H1 (cell line): Measurements from ENCODE around the gene ITGAV. TPM values are rescaled to one million over a fixed set of nuclear protein-coding genes. Genes with fewer than 3 reads are reported as not detected.

Experiments
- CTCF ChIA-PET: fragments of 300-600 bp; sonication (Branson Sonifier 250); formaldehyde crosslinking; loops from one replicate; lab custom pipeline; 2021; ENCODE audit not compliant: partially characterized antibody; lab: Charles Lee
- POLR2A ChIA-PET: fragments of 300-600 bp; sonication (Branson Sonifier 250); formaldehyde crosslinking; loops from one replicate; lab custom pipeline; 2021; ENCODE audit warnings: inconsistent platforms; ENCODE audit not compliant: partially characterized antibody; lab: Charles Lee
- DNase-seq, 2 experiments: peaks; one replicate each; pipeline versions ENCODE4 v3.0.0 to v3.0.0-alpha.2; 2010 to 2022; ENCODE audit warnings: low spot score in 2 of 2, low read depth in 1 of 2, mixed read lengths in 1 of 2
- FAIRE-seq: peaks from 2 replicates; lab custom pipeline; 2011; peaks lifted over from hg19 to GRCh38; lab: Jason Lieb, UNC
- H2AFZ ChIP-seq: 2 replicates; pipeline ENCODE4 v1.8.1; 2012; ENCODE audit warnings: low read length, inconsistent platforms
- H2AK5ac ChIP-seq: 2 replicates; pipeline ENCODE4 v1.6.1; 2013; ENCODE audit warnings: low read depth, low read length
- H2BK120ac ChIP-seq: replicated peaks from 2 replicates; pipeline ENCODE3; 2013; ENCODE audit warnings: low read depth, low read length, inconsistent platforms
- H2BK12ac ChIP-seq: 2 replicates; pipeline ENCODE4 v1.6.1; 2013; ENCODE audit warnings: low read depth, low read length
- H2BK15ac ChIP-seq: 2 replicates; pipeline ENCODE4 v1.6.1; 2013; ENCODE audit warnings: low read length
- H2BK20ac ChIP-seq: 2 replicates; pipeline ENCODE4 v1.6.1; 2013; ENCODE audit warnings: low read length
- H2BK5ac ChIP-seq: 2 replicates; pipeline ENCODE4 v1.6.1; 2013; ENCODE audit warnings: low read depth, low read length
- H3K14ac ChIP-seq: 2 replicates; pipeline ENCODE4 v1.6.1; 2013; ENCODE audit warnings: inconsistent platforms; ENCODE audit not compliant: insufficient read length
- H3K18ac ChIP-seq: 2 replicates; pipeline ENCODE4 v1.6.1; 2013; ENCODE audit warnings: low read length; ENCODE audit errors: extremely low read depth
- H3K23ac ChIP-seq: 2 replicates; pipeline ENCODE4 v1.6.1; 2013; ENCODE audit warnings: inconsistent platforms; ENCODE audit not compliant: insufficient read length
- H3K23me2 ChIP-seq: 2 replicates; pipeline ENCODE4 v1.6.1; 2013; ENCODE audit warnings: low read depth, low read length
- H3K27ac ChIP-seq: 2 replicates; pipeline ENCODE4 v1.6.1; 2011; ENCODE audit warnings: low read depth, low read length, inconsistent platforms
- H3K27me3 ChIP-seq, 4 experiments: replicated peaks in 1 of 4; 1 replicate in 1 of 4; 2 replicates in 3 of 4; pipeline versions ENCODE4 v1.6.1 to v1.8.1; 2011 to 2013; ENCODE audit warnings: low read length in 3 of 4, mild to moderate bottlenecking in 3 of 4, inconsistent platforms in 2 of 4, mixed read lengths in 2 of 4, moderate library complexity in 1 of 4; ENCODE audit not compliant: control insufficient read depth in 3 of 4, insufficient read depth in 3 of 4; ENCODE audit errors: extremely low read depth in 1 of 4
- H3K36me3 ChIP-seq, 4 experiments: 2 replicates each; pipeline versions ENCODE4 v1.6.1 to v1.8.1; 2011 to 2013; ENCODE audit warnings: mild to moderate bottlenecking in 4 of 4, low read length in 3 of 4, moderate library complexity in 2 of 4, control low read depth in 1 of 4, inconsistent platforms in 1 of 4; ENCODE audit not compliant: insufficient read depth in 4 of 4, control insufficient read depth in 2 of 4
- H3K4ac ChIP-seq: replicated peaks from 2 replicates; pipeline ENCODE3; 2013; ENCODE audit warnings: low read length, low read depth, mixed read lengths, inconsistent platforms; ENCODE audit not compliant: insufficient read length
- H3K4me1 ChIP-seq, 4 experiments: replicated peaks in 1 of 4; 1 replicate in 1 of 4; 2 replicates in 3 of 4; pipeline versions ENCODE4 v1.6.1 to v1.8.1; 2011 to 2013; ENCODE audit warnings: low read length in 3 of 4, inconsistent platforms in 2 of 4, mixed read lengths in 1 of 4; ENCODE audit not compliant: insufficient read depth in 4 of 4, control insufficient read depth in 3 of 4
- H3K4me2 ChIP-seq, 2 experiments: 2 replicates each; pipeline versions ENCODE4 v1.6.1 to v1.8.1; 2011 to 2013; ENCODE audit warnings: low read depth in 2 of 2, low read length in 2 of 2, control low read depth in 1 of 2, inconsistent platforms in 1 of 2, mild to moderate bottlenecking in 1 of 2; ENCODE audit not compliant: insufficient read depth in 1 of 2
- H3K4me3 ChIP-seq, 4 experiments: fragments of 200-600, 300-600 bp in 1 of 4; sonication (generic), shearing (Covaris generic), sonication (Bioruptor Twin) in 1 of 4; 2 replicates each; pipeline versions ENCODE4 v1.5.1 to v1.8.1; 2011 to 2016; ENCODE audit warnings: low read length in 4 of 4, low read depth in 3 of 4, control low read depth in 2 of 4, inconsistent platforms in 2 of 4, mild to moderate bottlenecking in 2 of 4, mixed read lengths in 1 of 4, moderate library complexity in 1 of 4; ENCODE audit not compliant: insufficient read depth in 2 of 4; ENCODE audit errors: extremely low read depth in 1 of 4
- H3K56ac ChIP-seq: replicated peaks from 2 replicates; pipeline ENCODE3; 2013; ENCODE audit warnings: low read depth, mild to moderate bottlenecking, mixed read lengths, low read length, inconsistent platforms; ENCODE audit not compliant: insufficient read length
- H3K79me1 ChIP-seq: 2 replicates; pipeline ENCODE4 v1.6.1; 2013; ENCODE audit warnings: low read depth, low read length, control low read depth
- H3K79me2 ChIP-seq, 2 experiments: 2 replicates each; pipeline versions ENCODE4 v1.6.1 to v1.8.1; 2012 to 2013; ENCODE audit warnings: low read length in 2 of 2, mild to moderate bottlenecking in 2 of 2, inconsistent platforms in 1 of 2; ENCODE audit not compliant: insufficient read depth in 2 of 2, control insufficient read depth in 1 of 2
- H3K9ac ChIP-seq, 4 experiments: replicated peaks in 1 of 4; 1 replicate in 1 of 4; 2 replicates in 3 of 4; pipeline versions ENCODE4 v1.6.1 to v1.8.1; 2011 to 2013; ENCODE audit warnings: low read depth in 3 of 4, low read length in 3 of 4, control low read depth in 2 of 4, mild to moderate bottlenecking in 2 of 4, moderate library complexity in 2 of 4, inconsistent platforms in 1 of 4; ENCODE audit errors: extremely low read depth in 1 of 4
- H3K9me3 ChIP-seq, 2 experiments: 2 replicates each; pipeline versions ENCODE4 v1.6.1 to v1.8.1; 2012 to 2013; ENCODE audit warnings: mild to moderate bottlenecking in 2 of 2, moderate library complexity in 2 of 2, control low read depth in 1 of 2, inconsistent platforms in 1 of 2, low read depth in 1 of 2, low read length in 1 of 2, mixed read lengths in 1 of 2; ENCODE audit not compliant: insufficient read depth in 2 of 2
- H4K20me1 ChIP-seq, 2 experiments: replicated peaks in 1 of 2; 2 replicates each; pipeline versions ENCODE3 to v1.8.1; 2011 to 2013; ENCODE audit warnings: inconsistent platforms in 2 of 2, low read length in 2 of 2, mild to moderate bottlenecking in 1 of 2; ENCODE audit not compliant: insufficient read depth in 2 of 2, control insufficient read depth in 1 of 2
- H4K5ac ChIP-seq: 2 replicates; pipeline ENCODE4 v1.6.1; 2013; ENCODE audit warnings: low read length, low read depth, mixed read lengths, inconsistent platforms; ENCODE audit not compliant: insufficient read length
- H4K8ac ChIP-seq: 2 replicates; pipeline ENCODE4 v1.8.0; 2013; ENCODE audit warnings: mild to moderate bottlenecking, moderate library complexity, low read length, inconsistent platforms; ENCODE audit not compliant: insufficient read depth; ENCODE audit errors: extremely low read depth
- H4K91ac ChIP-seq: replicated peaks from 2 replicates; pipeline ENCODE3; 2013; ENCODE audit warnings: low read length, mixed read lengths, inconsistent platforms; ENCODE audit not compliant: insufficient read length
- JUN ChIP-seq: IDR thresholded peaks from 2 replicates; pipeline ENCODE4 v1.6.1; 2011; ENCODE audit warnings: low read depth, mild to moderate bottlenecking, improper control_type of control experiment, low read length
- POU5F1 ChIP-seq: IDR thresholded peaks from 2 replicates; pipeline ENCODE4 v1.6.1; 2011; ENCODE audit warnings: low read depth, mild to moderate bottlenecking, low read length, moderate library complexity
- SUZ12 ChIP-seq: fragments of 200-600 bp; sonication (generic); IDR thresholded peaks from 2 replicates; pipeline ENCODE4 v1.6.1; 2012; ENCODE audit warnings: mild to moderate bottlenecking, inconsistent platforms, low read length, moderate library complexity, mixed read lengths
- polyA plus RNA-seq, 7 experiments: library from polyadenylated mRNA; depleted of rRNA in 3 of 7; stranded (reverse) in 5 of 7; unstranded in 2 of 7; fragments of >200 nt in 5 of 7; fragments of 200-250 nt in 2 of 7; gene quantifications; 1 replicate in 5 of 7; 2 replicates in 1 of 7; 4 replicates in 1 of 7; pipeline versions ENCODE4 v1.2.1 to v1.2.3, GENCODE V29; 2011 to 2013; ENCODE audit warnings: missing spikeins in 2 of 7, mixed read lengths in 2 of 7
- total RNA-seq: library from RNA; stranded (reverse); fragmentation: NEBNext Ultra II Directional; extraction: Animal tissue kit (Norgen Biotek cat#: 25700); gene quantifications from 2 replicates; pipeline ENCODE4 v1.2.1, GENCODE V29; 2021

Gene ITGAV
- total and polyA plus RNA-seq, 2 of the 8 experiments (the other 6 are each of a cell fraction or from before 2014, with no cell fraction given), result 11.7 to 42.4 TPM

DNA sequence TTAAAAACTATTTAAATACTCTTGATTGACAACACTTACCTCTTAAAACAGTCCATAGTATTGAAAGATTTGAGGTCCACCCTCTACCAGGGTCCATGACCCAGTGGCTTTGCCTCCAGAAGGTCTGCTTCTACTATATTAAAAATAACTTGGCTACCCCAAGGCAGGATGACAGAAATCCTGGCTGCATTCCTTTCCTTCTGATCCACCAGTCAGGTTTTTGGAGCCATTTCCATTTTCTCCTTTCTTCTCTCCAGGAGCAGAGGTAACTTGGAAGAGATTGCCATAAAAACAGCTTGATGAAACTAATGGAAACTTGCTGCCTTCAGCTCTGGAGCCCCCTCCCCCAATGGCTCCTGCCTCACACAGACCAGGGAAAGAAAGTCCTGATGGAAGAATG lies 101.4 kb downstream of the ITGAV start:
- no peak overlapping the region for H3K27ac ChIP-seq
- no peak overlapping the region for H3K23ac ChIP-seq
- no peaks in the 10 kb centered on the region for H3K36me3 ChIP-seq
- no peaks in the 10 kb centered on the region for H3K79me1 ChIP-seq
- ChIA-PET CTCF (no interaction called here), POLR2A (no interaction called here)
- H2BK20ac ChIP-seq, result no peak overlapping the region
- no peak overlapping the region for H2BK12ac ChIP-seq
- H3K4me1 ChIP-seq, result peaks cover 0 to 3% (median 1%) of the 10 kb centered on the region in 4 experiments; a peak in 3 of 7 replicates
- H3K4me3 ChIP-seq, result no peak overlapping the region
- H4K91ac ChIP-seq, result no peak overlapping the region
- no peak overlapping the region for H3K4ac ChIP-seq
- no peak overlapping the region for H3K18ac ChIP-seq
- no peak overlapping the region for H2BK120ac ChIP-seq
- H4K5ac ChIP-seq, result no peak overlapping the region
- no peak for TF ChIP-seq JUN
- no peak for TF ChIP-seq SUZ12
- TF ChIP-seq POU5F1, result no peak
- 0 out of 4 replicates have a peak, but pooled peaks cover 0 to 2% of the 10 kb centered on the region in 2 experiments for H3K9me3 ChIP-seq
- DNase-seq, result no peak
- H3K9ac ChIP-seq, result no peak overlapping the region
- no peak for FAIRE-seq
- H3K14ac ChIP-seq, result no peak overlapping the region
- H3K4me2 ChIP-seq, result no peak overlapping the region
- no peaks in the 10 kb centered on the region for H4K20me1 ChIP-seq
- 0 out of 2 replicates have a peak overlapping the region, but pooled peaks have one; percentile 68 for H2AFZ ChIP-seq
- H3K23me2 ChIP-seq, result peaks cover 7% of the 10 kb centered on the region; the same call in 1 of the 2 replicates
- no peaks in the 10 kb centered on the region for H3K27me3 ChIP-seq
- no peak overlapping the region for H2AK5ac ChIP-seq
- H4K8ac ChIP-seq, result no peak overlapping the region
- H2BK5ac ChIP-seq, result no peak overlapping the region
- H3K79me2 ChIP-seq, result peaks cover 0 to 15% of the 10 kb centered on the region in 2 experiments; a peak in 3 of 4 replicates
- no peak overlapping the region for H3K56ac ChIP-seq
- H2BK15ac ChIP-seq, result no peak overlapping the region
